GM18511 (cell line): ENCODE measurements around the gene NOD2.

ENCODE experiments used
- ATAC-seq: cut with Tn5 transposase; IDR thresholded peaks from one replicate; pipeline ENCODE4 v1.9.1; 2021; ENCODE audit warnings: mild to moderate bottlenecking, moderate library complexity; ENCODE audit not compliant: unreplicated experiment

Gene NOD2

DNA sequence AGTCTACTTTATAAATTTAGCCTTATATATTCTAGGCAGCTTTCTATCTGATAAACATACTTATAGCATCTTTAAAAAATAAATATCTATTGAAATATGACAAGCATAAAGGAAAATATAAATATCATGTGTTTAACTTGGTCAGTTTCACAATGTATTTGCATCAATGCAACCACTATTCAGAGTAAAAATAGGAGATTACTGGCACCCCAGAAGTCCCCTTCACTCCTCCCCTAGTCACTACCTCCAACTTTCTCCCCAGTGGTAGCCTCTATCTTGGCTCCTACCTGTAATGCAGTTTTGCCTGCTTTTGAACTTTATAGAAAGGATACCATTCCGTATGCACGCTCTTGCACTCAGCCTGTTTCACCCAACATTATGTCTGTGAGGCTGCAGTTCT lies 3.2 kb upstream of the NOD2 start:
- ATAC-seq: no peak

DNA sequence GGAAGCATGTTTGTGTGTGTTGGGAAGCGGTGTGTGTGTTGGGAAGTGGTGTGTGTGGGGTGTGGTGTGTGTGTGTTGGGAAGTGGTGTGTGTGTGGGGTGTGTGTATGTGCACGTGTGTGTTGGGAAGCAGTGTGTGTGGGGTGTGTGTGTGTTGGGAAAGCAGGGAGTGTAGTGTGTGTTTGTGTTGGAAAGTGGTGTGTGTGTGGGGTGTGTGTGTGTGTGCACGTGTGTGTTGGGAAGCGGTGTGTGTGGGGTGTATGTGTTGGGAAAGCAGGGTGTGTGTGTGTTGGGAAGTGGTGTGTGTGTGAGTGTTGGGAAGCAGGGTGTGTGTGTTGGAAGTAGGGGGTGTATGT lies 785 bp upstream of the NOD2 start:
- no peak for ATAC-seq

DNA sequence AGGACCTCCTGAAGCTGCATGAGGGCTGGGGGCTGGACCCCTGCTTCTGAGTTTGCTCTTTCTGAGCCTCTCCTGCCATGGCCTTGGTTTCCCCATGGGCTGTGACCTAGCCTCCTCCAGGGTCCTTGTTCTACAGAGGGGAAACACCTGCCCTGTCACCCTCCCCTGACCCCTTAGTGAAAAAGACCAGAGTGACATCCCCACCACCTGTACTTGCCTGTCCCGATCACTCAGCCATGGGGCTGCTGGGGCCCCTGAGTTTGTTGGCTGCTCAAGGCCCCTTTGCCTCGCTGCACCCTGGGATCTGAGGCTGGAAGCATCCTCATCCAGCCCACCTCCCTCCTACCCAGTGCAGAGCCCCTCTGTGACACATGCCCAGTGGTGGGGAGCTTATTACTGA lies 800 bp downstream of the NOD2 start:
- ATAC-seq: no peak

DNA sequence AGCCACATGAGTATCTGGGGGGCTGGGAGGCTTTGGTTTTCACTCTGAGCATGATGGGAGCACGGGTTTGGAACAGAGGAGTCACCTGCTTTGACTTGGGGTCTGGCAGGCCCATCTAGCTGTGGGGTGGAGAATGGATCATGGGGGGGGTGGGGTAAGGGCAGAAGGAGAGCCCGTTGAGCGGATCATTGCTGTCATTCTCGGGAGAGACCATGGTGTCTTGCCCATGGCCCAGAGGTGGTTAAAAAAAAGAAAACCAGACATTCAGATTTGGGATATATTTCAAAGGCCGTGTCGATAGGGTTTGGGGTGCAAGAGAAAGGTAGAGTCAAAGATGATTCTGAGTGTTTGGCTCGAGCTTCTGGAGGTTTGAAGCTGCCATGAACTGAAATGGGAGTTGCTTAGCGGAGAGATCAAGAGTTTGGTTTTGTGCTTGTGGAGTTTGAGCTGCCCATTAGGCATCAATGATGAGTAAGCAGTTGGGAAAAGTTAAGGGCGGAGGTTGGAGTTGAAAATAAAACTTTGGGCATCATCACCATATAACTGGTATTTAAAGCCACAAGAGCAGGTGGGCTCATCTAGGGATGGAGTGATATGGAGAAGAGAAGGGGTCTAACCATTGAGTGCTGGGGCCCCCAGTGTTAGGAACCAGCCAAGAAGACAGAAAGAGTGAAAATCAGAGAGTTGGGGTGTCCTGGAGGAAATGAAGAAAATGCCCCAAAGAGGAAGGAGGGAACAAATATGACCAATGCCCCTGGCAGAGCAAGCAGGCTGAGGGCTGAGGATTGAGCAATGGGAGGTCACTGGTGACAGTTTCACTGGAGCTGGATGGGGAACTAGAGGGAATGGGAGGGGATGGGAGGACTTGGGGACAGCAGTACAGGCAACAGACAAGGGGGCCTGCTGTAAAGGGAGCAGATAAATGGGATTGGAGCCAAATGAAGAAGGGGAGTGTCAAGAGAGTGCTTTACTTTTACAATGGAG lies 1.9 kb downstream of the NOD2 start:
- no peak for ATAC-seq

DNA sequence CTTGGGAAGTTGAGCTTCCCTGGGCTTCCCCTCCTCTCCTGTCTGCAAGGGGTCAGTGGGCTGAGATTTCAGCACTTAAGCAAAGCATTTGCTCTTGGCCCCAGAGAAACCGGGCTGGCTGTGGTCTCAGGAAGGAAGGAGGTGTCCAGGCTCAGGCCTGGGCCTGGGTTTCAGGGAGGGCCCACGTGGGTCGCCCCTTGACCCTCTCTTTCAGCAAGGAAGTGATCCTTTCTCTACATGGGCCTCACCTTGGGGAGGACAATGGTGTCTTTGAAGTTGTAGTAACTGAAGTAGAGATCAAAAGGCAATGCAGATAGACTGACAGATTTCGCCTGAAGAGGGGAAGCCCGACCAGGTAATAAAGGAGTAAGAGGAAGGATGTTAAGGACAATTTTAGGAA lies 2.7 kb downstream of the NOD2 start:
- peak; percentile 29 for ATAC-seq

DNA sequence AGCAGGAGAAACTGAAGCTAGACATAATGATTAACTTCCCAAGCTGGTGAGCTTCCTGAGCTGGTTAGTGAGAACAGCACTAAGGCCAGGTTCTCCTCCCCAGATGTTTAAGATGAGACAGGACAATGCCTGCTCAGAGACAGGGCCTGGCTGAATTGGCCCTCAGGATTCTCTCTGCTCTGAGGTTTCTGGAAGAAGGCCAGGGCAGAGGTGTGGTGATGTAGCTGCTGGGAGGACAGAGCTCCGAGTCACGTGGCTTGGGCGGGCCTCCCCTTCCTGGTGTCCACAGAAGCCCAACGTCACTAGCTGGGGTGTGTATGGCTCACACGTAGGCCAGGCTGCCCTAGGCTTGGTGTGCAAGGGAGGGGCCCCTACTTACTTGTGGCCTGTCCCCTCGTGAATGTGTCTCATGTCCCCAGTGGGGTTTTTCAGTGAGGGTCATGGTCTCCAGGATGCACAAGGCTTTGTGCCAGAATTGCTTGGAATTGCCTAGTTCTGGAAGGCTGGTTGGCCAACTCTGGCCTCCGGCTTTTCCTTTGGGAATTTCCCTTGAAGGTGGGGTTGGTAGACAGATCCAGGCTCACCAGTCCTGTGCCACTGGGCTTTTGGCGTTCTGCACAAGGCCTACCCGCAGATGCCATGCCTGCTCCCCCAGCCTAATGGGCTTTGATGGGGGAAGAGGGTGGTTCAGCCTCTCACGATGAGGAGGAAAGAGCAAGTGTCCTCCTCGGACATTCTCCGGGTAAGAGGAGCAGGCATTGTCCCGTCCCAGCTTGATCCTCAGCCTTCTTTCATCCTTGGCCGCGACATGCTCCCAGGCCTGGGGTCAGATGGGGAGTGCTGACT lies 3.4 kb downstream of the NOD2 start:
- ATAC-seq: peak; percentile 66

DNA sequence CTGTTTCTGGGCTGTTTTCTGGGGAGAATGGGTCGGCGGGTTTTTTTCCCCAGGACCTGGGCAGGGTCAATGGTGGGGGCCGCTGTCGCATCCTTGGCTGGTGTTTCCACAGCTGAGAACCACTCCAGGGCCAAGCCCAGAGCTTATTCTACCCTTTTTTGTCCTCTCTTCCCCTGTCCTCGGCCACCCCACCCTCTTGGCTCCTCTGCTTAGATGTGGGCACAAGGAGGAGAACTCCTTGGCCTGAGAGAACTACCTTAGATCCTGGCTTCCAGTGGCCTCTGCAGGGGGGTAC lies 4.0 kb downstream of the NOD2 start:
- ATAC-seq: no peak

DNA sequence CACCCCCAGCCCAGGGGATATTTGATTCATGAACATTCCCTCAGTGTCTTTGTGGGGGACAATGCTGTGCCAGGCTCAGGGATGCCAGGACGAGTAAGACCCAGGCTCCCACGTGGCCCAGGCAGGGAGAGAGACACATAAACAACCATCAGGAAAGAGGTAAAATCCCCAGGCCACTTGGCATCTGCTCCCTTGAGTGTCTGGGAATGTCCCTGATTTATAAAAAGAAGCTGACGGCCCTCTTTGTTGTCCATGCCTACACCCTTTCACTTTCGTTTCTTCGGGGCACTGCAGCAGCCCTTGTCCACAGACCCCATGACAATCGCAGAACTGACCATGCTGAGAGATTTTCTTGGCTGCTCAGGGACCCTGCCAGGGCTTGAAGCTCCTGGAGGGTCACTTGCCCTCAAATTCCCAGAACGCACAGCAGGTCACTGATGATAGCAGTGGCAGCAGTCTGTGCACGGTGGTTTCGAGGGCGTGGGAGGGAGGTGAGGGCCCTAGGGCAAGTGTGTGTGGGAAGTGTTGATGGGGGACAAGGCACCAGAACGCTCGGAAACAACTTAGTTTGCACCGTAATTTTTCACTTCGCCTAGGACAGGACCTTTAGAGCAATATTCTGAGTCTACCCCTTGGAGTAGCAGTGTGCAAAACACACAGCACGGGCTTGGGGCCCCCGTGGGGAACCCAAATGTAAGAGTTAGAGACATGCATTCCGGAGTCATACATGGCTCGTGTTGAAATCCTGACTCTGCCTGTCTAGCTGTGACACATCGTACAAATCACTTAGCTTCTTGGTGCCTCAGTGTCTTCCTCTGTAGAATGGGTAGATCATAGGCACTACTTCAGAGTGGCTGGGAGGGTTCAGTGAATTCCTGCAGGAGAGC lies 4.7 kb downstream of the NOD2 start:
- ATAC-seq: peak; percentile 51

DNA sequence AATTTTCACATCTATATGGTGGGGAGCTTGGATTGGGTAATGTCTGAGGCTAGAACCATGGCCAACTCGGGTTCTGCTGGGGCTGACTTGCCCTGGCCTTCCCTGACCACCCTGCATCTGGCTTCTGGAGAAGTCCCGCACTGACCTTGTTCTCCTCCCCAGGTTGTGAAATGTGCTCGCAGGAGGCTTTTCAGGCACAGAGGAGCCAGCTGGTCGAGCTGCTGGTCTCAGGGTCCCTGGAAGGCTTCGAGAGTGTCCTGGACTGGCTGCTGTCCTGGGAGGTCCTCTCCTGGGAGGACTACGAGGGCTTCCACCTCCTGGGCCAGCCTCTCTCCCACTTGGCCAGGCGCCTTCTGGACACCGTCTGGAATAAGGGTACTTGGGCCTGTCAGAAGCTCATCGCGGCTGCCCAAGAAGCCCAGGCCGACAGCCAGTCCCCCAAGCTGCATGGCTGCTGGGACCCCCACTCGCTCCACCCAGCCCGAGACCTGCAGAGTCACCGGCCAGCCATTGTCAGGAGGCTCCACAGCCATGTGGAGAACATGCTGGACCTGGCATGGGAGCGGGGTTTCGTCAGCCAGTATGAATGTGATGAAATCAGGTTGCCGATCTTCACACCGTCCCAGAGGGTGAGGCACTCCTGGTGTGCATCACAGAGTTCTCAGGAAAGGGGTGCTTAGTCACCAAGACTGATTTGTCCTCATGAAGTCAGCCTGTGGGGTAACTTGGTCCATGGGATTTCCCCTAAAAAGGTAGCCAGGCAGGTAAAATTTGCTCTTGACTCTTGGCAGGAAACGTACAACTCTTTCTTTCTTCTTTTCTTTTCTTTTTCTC lies 6.1 kb downstream of the NOD2 start:
- no peak for ATAC-seq

DNA sequence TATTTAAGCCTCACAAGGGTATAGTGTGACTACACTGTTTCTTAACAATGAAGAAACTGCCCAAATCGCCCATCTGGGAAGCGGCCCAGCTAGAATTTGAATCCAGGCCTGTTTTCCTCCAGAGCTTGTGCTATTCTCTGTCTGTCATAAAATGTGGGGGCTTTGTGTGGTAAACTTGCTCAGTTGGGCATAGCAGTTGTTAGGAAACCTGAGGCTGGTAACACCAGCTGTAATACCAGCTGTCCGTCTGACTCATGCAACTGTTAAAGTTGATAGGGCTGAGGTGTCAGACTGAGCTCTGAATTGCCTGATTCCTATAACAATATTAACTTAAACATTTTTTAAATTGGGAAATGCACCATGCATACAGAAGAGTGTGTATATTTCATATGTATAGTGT lies 9.3 kb downstream of the NOD2 start:
- ATAC-seq: no peak

DNA sequence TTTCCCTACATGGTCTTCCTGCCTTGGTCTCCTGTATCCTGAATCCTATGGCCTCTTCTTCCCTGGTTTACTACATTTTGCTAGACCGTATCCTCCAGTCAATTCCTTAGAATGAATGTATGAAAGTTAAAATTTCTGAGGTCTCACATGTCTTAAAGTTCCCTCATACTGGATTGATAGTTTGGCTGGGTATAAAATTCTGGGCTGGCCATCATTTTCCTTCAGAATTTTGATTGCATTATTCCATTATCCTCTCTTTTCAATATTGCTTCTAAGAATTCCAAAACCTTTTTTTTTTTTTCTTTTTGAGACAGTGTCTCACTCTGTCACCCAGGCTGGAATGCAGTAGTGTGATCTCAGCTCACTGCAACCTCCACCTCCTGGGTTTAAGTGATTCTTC lies 10.8 kb downstream of the NOD2 start:
- no peak for ATAC-seq

DNA sequence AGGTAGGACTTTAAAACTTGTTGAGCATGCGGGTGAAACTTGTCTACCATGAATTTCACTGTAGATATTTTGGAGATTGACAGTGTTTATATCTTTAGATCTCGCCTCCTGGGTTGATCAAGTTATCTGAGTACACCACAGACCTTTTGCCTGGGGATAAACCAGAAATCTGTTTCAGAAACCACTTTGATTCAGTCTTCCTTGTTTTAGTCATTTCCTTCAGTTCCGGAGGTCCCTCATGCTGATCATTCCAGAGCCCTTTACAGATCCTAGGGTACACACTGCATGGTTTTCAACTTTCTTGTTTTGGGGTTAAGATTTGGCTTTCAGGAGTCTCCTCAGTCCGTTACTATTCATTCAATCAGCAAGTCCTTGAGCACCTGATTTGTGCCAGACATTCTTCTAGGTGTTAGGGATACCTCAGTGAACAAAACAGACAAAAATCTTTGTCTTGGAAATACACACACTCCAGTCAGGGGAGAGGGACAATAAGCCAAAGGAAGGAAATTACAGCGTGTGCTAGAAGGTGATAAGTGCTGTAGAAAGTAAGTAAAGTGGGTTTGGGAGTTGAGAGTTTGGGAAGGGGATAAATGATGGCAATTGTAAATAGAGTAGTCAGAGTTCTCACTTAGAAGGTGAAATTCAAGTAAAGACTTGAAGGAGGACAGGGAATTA lies 12.2 kb downstream of the NOD2 start:
- ATAC-seq: no peak

DNA sequence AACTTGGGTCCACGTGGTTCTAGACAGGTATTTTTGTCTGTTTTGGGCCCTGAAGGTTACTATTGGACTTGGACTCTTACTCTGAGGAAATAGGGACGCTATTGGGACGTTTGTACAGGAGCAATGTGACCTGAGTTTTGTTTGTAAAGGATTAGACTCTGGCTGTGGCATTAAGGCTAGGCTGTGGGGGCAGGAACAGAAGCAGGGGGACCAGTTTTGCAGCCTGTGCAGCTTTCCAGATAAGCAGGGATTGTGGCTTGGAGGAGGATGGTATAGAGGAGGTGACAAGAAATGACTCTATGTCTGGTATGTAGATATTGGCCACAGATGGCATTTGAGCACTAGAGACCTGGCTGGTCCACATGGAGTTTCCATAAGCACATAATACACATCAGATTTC lies 12.8 kb downstream of the NOD2 start:
- ATAC-seq: no peak

DNA sequence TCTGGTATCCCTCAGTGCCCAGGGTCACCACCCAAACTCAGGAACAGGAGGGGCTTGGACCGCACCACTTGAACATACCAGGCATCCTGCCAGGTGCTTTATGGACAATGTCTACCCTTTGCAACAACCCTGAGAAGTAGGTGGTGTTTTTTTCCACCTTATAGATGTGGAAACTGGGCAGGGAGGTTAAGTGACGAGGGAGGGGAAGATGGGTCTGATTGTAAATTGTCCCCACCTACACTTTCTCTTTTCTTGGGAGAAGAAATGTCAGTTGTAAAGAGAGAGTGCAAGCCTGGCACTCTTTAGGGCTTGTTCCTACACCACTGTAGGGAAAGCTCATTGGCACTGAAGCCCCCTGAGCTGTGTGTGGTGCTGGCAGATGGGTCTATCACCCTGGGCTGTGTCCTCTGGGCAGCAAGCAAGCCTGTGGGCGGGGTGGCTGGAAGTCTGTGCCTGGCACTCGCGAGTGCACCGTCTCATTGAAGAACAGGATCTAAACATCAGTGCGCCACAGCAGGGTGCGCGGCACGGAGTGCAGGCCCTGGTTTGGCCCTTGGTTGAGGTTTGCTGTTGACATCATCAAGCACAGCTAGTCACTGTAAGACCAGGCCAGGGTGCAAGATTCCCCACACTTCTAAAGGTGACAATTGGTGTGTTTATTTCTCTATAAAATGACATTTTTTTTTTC lies 15.1 kb downstream of the NOD2 start:
- ATAC-seq: peak; percentile 10

DNA sequence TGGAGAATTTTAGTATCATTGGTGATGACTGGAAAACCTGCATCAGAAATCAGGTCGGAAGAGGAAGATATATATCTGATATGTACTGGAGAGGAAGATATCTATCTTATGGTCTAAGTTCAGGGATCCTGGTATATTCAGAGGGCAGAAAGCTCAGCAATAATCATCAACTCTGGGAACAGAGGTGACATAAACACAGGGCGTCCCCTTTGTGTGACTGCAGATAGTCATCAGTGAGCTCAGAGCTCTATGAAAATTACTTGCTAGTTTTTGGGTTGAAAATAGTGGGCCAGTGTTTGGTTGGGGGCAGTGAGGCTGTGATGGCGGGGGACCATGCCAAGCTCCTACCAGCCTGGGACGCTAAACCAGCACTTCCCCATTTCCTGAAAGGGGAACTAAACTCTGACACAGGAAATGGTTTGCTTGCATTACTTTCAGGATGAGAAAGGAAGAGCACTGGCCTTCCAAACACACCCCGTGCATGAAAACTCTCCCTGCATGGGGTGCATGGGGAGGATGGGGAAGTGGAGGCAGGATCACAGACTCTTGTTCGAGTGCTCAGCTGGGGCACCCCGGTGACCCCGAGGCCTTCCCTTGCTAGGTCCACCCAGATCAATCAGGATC lies 15.8 kb downstream of the NOD2 start:
- ATAC-seq: peak; percentile 76

DNA sequence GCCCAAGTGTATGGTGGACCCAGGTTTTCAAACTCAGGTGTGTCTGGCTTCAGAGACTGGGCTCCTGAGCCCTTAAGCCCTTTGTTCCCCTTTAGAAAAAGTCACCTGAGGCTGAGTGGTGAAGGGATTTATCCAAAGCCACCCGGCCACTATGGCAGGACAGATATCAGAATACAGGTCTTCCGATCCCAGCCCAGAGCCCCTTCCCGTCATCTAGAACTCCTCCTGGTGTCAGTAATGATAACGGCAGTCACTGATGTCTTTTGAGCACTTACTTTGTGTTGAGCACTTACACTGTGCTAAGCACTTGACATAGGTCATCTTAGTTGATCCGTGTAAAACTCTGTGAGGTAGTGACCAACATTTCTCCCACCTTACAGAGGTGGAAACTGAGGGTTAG lies 16.6 kb downstream of the NOD2 start:
- no peak for ATAC-seq

DNA sequence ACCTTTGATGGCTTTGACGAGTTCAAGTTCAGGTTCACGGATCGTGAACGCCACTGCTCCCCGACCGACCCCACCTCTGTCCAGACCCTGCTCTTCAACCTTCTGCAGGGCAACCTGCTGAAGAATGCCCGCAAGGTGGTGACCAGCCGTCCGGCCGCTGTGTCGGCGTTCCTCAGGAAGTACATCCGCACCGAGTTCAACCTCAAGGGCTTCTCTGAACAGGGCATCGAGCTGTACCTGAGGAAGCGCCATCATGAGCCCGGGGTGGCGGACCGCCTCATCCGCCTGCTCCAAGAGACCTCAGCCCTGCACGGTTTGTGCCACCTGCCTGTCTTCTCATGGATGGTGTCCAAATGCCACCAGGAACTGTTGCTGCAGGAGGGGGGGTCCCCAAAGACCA lies 17.6 kb downstream of the NOD2 start:
- no peak for ATAC-seq

DNA sequence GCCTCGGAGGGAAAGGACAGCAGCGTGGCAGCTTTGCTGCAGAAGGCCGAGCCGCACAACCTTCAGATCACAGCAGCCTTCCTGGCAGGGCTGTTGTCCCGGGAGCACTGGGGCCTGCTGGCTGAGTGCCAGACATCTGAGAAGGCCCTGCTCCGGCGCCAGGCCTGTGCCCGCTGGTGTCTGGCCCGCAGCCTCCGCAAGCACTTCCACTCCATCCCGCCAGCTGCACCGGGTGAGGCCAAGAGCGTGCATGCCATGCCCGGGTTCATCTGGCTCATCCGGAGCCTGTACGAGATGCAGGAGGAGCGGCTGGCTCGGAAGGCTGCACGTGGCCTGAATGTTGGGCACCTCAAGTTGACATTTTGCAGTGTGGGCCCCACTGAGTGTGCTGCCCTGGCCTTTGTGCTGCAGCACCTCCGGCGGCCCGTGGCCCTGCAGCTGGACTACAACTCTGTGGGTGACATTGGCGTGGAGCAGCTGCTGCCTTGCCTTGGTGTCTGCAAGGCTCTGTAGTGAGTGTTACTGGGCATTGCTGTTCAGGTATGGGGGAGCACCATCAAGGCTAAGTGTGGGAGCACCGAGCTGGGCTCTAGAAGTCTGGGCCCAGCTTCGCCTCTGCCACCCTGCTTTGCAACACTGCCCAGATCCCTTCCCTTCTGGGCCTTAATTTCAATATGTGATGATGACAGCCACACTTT lies 18.6 kb downstream of the NOD2 start:
- ATAC-seq: no peak
